MCF 10A (cell line): ENCODE results near the gene MUC4. TPM values are rescaled to one million over a fixed set of nuclear protein-coding genes. Genes with fewer than 3 reads are reported as not detected.
"Not testable (repeated sequence)": the region's sequence is repeated elsewhere in the genome, so short reads cannot be mapped to it uniquely, and the experiment has no call there.

Experiments
- BruUV-seq: library from RNA; stranded (reverse); fragments of 400-500 nt; replicated peaks from 2 replicates; lab custom pipeline; 2021; lab: Mats Ljungman, UMichigan
- CTCF ChIA-PET: fragments of 300-600 bp; sonication (Branson Sonifier 250); formaldehyde crosslinking; extraction: SDS; loops from one replicate; lab custom pipeline; 2021; ENCODE audit warnings: antibody characterized with exemption, inconsistent platforms; lab: Yijun Ruan, JAX
- POLR2A ChIA-PET: fragments of 300-600, 350-650 bp; sonication (Branson Sonifier 250); formaldehyde crosslinking; extraction: SDS; loops from one replicate; lab custom pipeline; 2020; ENCODE audit warnings: antibody characterized with exemption, inconsistent platforms; lab: Yijun Ruan, JAX
- DNase-seq: peaks from one replicate; pipeline ENCODE4 v3.0.0-alpha.2; 2018; ENCODE audit not compliant: unreplicated experiment
- H3K27ac Mint-ChIP-seq: one replicate; pipeline ENCODE4 v1.8.0; 2022; ENCODE audit warnings: mild to moderate bottlenecking, low read depth, mixed read lengths; ENCODE audit not compliant: unreplicated experiment
- H3K27me3 Mint-ChIP-seq: one replicate; pipeline ENCODE4 v1.8.0; 2022; ENCODE audit warnings: mixed read lengths; ENCODE audit not compliant: insufficient read depth, unreplicated experiment
- H3K36me3 Mint-ChIP-seq: one replicate; pipeline ENCODE4 v1.8.0; 2022; ENCODE audit warnings: mild to moderate bottlenecking, moderate library complexity, mixed read lengths; ENCODE audit not compliant: insufficient read depth, unreplicated experiment
- H3K4me1 Mint-ChIP-seq: one replicate; pipeline ENCODE4 v1.8.0; 2022; ENCODE audit warnings: mixed read lengths; ENCODE audit not compliant: insufficient read depth, unreplicated experiment
- H3K4me3 Mint-ChIP-seq: one replicate; pipeline ENCODE4 v1.8.0; 2022; ENCODE audit warnings: mild to moderate bottlenecking, moderate library complexity, mixed read lengths; ENCODE audit not compliant: unreplicated experiment
- H3K9me3 Mint-ChIP-seq: one replicate; pipeline ENCODE4 v1.8.0; 2022; ENCODE audit warnings: mixed read lengths; ENCODE audit not compliant: unreplicated experiment
- intact Hi-C: fragments of 100-400 bp; cut with micrococcal nuclease; formaldehyde crosslinking; loops from 2 replicates; pipeline ENCODE4 v1.14.1; 2022
- total RNA-seq: library from RNA; stranded (reverse); gene quantifications from 2 replicates; pipeline ENCODE4 v1.2.3, GENCODE V29; 2022
- TF ChIP-seq, protein P1 (sequence below): fragments of 200-600 bp; IDR thresholded peaks from one replicate; pipeline ENCODE4 v1.8.0; 2022; ENCODE audit warnings: antibody characterized with exemption, mild to moderate bottlenecking; ENCODE audit not compliant: unreplicated experiment

The MUC4 gene
- total RNA-seq, 1 experiment from 2014 or later = not detected

DNA sequence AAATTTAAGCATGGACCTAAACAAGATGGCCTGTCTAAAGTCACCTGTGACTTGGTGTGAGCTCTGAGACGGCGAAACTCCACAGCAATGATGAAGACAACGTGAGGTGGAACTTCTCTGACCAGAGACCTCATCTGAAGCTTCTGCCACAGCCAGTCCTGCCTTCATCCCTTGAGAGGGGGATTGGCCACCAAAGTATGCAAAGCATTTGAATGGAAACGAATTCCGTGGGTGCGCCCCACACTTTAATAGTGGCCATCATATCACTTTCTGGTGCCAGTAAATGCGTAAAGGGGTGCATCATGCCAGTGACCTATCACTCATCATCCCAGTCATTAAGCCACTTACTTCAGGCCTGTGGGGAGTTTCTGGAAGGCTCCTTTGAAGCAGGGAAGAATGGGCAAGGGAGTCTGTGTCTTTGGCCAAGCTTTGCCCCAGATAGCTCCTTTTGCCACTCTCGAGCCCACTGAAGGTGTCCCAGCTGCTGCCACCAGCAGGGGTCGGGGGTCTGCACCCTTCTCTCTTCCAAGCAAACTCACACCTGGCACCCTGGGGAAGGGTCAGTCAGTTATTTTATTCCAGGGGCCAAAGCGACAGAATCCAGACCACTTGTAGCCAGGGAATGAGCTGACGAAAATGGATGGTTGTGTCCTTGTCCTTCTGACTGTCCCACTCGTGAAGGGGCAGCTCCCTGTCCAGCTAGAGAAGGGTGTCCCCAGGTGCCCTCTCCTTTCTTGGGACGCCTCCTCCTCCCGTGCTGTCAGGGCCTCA is 73.3 kb downstream of the MUC4 start:
- no peak for DNase-seq
- Mint-ChIP-seq H3K9me3 (no peaks in the 10 kb centered on the region), H3K27me3 (peaks cover 71% of the 10 kb centered on the region), H3K36me3 (no peaks in the 10 kb centered on the region), H3K27ac (no peak overlapping the region), H3K4me3 (no peak overlapping the region), H3K4me1 (no peaks in the 10 kb centered on the region)
- POLR2A ChIA-PET = interaction anchor here (1.9 kb wide), 1 partner anchor 11 kb away, joined by 7 read pairs; no protein-coding TSS in a partner anchor
- TF ChIP-seq, protein P1, sequence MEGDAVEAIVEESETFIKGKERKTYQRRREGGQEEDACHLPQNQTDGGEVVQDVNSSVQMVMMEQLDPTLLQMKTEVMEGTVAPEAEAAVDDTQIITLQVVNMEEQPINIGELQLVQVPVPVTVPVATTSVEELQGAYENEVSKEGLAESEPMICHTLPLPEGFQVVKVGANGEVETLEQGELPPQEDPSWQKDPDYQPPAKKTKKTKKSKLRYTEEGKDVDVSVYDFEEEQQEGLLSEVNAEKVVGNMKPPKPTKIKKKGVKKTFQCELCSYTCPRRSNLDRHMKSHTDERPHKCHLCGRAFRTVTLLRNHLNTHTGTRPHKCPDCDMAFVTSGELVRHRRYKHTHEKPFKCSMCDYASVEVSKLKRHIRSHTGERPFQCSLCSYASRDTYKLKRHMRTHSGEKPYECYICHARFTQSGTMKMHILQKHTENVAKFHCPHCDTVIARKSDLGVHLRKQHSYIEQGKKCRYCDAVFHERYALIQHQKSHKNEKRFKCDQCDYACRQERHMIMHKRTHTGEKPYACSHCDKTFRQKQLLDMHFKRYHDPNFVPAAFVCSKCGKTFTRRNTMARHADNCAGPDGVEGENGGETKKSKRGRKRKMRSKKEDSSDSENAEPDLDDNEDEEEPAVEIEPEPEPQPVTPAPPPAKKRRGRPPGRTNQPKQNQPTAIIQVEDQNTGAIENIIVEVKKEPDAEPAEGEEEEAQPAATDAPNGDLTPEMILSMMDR = no peak
- CTCF ChIA-PET = no interaction called here
- no TSS peak for BruUV-seq
- intact Hi-C loops = no loop called here

DNA sequence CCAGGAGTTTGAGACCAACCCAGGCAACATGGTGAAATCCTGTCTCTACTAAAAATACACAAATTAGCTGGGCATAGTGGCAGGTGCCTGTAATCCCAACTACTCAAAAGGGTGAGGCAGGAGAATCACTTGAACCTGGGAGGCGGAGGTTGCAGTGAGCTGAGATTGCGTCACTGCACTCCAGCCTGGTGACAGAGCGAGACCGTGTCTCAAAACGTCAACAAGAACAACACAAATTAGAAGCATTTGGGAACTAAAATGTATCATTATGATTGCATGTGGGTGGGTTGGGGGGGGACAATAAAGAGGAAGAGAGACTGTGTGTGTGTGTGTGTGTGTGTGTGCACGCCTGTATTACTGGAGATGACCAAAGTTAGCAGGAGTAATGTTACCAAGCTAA is 73.9 kb downstream of the MUC4 start:
- CTCF ChIA-PET, BruUV-seq, H3K27ac Mint-ChIP-seq, intact Hi-C loops, H3K9me3 Mint-ChIP-seq, H3K4me3 Mint-ChIP-seq, H3K4me1 Mint-ChIP-seq, H3K36me3 Mint-ChIP-seq, DNase-seq: not testable (repeated sequence)
- peaks cover 65% of the 10 kb centered on the region for H3K27me3 Mint-ChIP-seq
- POLR2A ChIA-PET = interaction anchor here (1.3 to 1.9 kb wide), 2 partner anchors 10 to 21 kb away, joined by 3 to 7 read pairs; no protein-coding TSS in a partner anchor

DNA sequence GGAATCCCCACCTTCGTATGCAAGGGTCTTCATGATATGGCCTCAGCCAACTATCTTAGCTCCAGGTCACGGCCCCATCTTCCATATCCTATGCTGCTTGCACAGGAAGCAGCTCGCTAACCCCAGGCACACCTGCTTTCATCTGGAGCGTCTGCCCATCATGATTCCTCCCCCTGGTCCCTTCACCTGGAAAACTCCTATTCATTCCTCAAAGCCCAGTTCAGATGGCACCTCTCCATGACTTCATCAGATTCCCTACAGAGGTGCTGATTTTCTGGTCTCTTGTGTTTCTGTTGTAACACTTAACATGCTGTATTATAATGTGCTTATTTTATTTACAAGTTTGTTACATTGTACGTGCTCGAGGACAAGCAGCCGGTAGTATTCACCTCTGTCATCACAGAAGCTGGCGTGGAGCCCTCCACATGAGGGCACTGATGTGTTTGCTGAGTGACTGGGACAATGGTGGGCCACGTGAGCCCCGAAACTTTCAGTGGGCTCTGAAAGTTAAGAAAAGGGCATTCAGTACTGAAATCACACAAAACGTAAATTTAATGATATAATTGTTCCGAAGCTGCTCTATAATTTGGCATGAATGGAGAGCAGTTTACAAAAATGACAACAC is 74.8 kb downstream of the MUC4 start:
- no peak for DNase-seq
- Mint-ChIP-seq H3K27me3 (peaks cover 57% of the 10 kb centered on the region), H3K4me1 (no peaks in the 10 kb centered on the region), H3K9me3 (no peaks in the 10 kb centered on the region), H3K36me3 (no peaks in the 10 kb centered on the region), H3K4me3 (no peak overlapping the region), H3K27ac (no peak overlapping the region)
- TF ChIP-seq, protein P1 = no peak
- CTCF ChIA-PET = interaction anchor here (1.0 to 1.2 kb wide), 2 partner anchors 114 to 122 kb away, joined by 3 to 4 read pairs; no protein-coding TSS in a partner anchor
- intact Hi-C loops = no loop called here
- no TSS peak for BruUV-seq
- POLR2A ChIA-PET = interaction anchor here (1.3 to 1.9 kb wide), 2 partner anchors 9 to 20 kb away, joined by 3 to 7 read pairs; no protein-coding TSS in a partner anchor

DNA sequence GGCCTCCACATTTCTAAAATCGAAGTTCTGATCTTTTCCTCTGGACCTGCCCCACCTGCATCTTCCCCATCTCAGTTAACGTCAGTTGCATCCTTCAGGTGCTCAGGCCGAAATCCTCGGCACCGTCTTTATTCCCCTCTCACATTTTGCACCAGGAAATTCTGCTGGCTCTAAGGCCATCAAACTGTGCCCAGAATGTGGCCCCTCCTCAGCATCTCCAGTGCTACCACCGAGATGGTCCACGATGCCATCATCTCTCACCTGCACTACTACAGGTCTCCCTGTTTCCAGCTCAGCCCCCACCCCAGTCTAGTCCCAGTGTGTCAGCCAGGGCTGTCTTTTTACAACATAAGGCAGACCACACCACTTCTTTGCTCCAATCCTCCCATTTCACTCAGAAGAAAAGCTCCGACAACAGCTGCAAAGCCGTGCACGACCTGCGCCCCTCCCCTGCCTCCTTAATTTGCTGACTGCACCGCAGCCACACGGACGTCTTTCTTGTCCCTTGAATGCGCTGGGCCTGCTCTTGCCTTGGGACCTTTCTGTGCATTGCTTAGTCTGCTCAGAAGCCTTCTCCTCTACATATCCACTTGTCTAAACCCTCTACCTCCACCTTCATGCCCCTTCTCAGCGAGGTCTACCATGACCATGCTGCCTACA is 76.6 kb downstream of the MUC4 start:
- CTCF ChIA-PET = interaction anchor here (0.7 to 0.8 kb wide), 2 partner anchors 127 to 161 kb away, joined by 3 to 6 read pairs; no protein-coding TSS in a partner anchor
- Mint-ChIP-seq H3K9me3 (no peaks in the 10 kb centered on the region), H3K27me3 (peaks cover 47% of the 10 kb centered on the region), H3K36me3 (no peaks in the 10 kb centered on the region), H3K4me1 (no peaks in the 10 kb centered on the region), H3K4me3 (no peak overlapping the region), H3K27ac (no peak overlapping the region)
- TF ChIP-seq, protein P1 = no peak
- BruUV-seq = no TSS peak
- DNase-seq = no peak
- POLR2A ChIA-PET = no interaction called here
- intact Hi-C loops = no loop called here
